ENCODE data around the gene CNGB1. TPM values are rescaled to one million over a fixed set of nuclear protein-coding genes. Genes with fewer than 3 reads are reported as not detected.

Gene CNGB1
- polyA plus RNA-seq, 1 donor (not counting 4 experiments of a cell fraction or from before 2014, with no cell fraction given), result 0.08 TPM

DNA sequence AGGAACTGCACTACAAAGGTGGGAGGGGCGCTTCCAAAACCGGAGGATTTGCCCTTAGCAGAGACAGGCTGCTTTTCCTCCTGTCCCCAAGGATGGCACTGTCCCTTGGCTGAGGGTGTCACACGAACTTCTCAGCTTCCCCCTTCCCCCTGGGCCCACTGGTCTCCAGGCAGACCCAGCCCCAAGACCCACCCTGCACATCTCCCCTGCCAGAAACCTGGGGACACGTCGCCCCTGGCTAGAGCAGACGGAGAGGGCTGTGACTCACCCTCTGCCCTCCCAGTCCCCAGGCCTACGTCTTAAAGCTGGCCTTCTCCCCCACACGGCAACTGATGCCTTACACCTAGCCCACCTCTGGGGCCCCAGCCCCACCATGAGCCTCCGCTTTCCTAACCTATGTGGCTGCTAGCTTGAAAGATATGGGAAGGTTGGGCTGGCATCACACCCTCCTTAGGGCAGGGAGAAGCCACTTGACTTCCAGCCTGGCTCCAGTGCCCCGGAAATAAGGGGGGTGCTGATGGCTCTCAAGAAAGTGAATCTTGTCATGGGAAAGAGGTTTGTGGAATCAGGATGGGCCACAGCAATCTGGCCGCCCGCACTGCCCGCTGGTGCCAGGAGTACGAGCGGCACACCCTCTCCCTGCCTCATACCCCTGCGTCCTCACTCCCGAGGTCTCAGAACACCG, 24.9 kb upstream of the CNGB1 start:
- dilution Hi-C loops (cut with MboI; ENCODE audit: extremely low pct_ligation_motif_present, low sequenced_read_pairs), result no loop called here
- Histone ChIP-seq H3K9me3 (ENCODE audit: control insufficient read depth, low read depth, low read length) (no peaks in the 10 kb centered on the region), H4K20me1 (ENCODE audit: control insufficient read depth, extremely low read depth, insufficient read depth, low read length) (no peaks in the 10 kb centered on the region), H3K36me3 (ENCODE audit: control insufficient read depth in 2 of 2, extremely low read depth in 1 of 2, insufficient read depth in 2 of 2, low read length in 2 of 2) (peaks cover 8 to 20% of the 10 kb centered on the region in 2 experiments), H3K27me3 (ENCODE audit: control insufficient read depth, extremely low read depth, insufficient read depth, low read length) (no peaks in the 10 kb centered on the region), H3K4me3 (ENCODE audit: control insufficient read depth in 2 of 3, extremely low read depth in 1 of 3, insufficient read depth in 2 of 3, low read depth in 1 of 3, low read length in 3 of 3) (no peak overlapping the region), H3K4me2 (ENCODE audit: control insufficient read depth, extremely low read depth, insufficient read depth, low read depth, low read length) (no peak overlapping the region), H2AFZ (ENCODE audit: control insufficient read depth, low read length) (no peak overlapping the region), H3K9ac (ENCODE audit: control insufficient read depth, extremely low read depth, insufficient read depth, low read length) (no peak overlapping the region), H3K4me1 (ENCODE audit: control insufficient read depth, extremely low read depth, insufficient read depth, low read length) (peaks cover 26% of the 10 kb centered on the region), H3K9me1 (ENCODE audit: control insufficient read depth, extremely low read depth, insufficient read depth, low read length) (peaks cover 2% of the 10 kb centered on the region), H3K27ac (ENCODE audit: control insufficient read depth, insufficient read depth, low read length) (no peak overlapping the region), H3K79me2 (ENCODE audit: control insufficient read depth, insufficient read depth, low read length) (no peaks in the 10 kb centered on the region)
- FAIRE-seq (no peak), DNase-seq (ENCODE audit: low read depth, low spot score) (no peak)
- TF ChIP-seq CTCF (optimal IDR thresholded peaks at IDR 0.05 in 1 of 3, IDR thresholded peaks at IDR 0.05 in 1 of 3, conservative IDR thresholded peaks at IDR 0.05 in 1 of 3; ENCODE audit: extremely low read depth in 1 of 3, insufficient read depth in 2 of 3, low read length in 3 of 3), result no peak
- no peak for TF ChIP-seq EZH2 (IDR thresholded peaks at IDR 0.05; ENCODE audit: low read length)

DNA sequence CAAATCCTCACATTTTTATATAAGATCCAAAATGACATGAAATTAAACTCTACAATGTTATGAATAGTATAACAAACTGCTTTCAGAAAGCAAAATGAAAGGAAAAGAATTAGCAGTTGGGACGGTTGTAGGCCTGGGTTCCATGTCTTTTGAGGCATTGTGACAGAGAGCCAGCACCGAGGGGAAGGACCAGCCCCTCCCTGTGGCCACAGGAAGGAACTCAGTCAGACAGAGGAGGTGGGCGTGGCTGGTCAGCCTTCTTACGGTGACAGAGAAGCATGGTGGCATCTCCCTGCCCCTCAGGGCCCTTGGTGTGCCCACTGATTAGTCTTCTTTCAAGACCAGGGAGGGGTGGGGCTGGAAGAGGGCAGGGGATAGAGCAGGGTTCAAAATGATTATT, 23.9 kb upstream of the CNGB1 start:
- DNase-seq (ENCODE audit: low read depth, low spot score) (no peak), FAIRE-seq (no peak)
- TF ChIP-seq EZH2 (IDR thresholded peaks at IDR 0.05; ENCODE audit: low read length), result no peak
- peak; percentile 44 to 59 (median 45) for TF ChIP-seq CTCF (optimal IDR thresholded peaks at IDR 0.05 in 1 of 3, IDR thresholded peaks at IDR 0.05 in 1 of 3, conservative IDR thresholded peaks at IDR 0.05 in 1 of 3; ENCODE audit: extremely low read depth in 1 of 3, insufficient read depth in 2 of 3, low read length in 3 of 3)
- dilution Hi-C loops (cut with MboI; ENCODE audit: extremely low pct_ligation_motif_present, low sequenced_read_pairs), result no loop called here
- no peaks in the 10 kb centered on the region for H3K79me2 ChIP-seq (ENCODE audit: control insufficient read depth, insufficient read depth, low read length)
- no peaks in the 10 kb centered on the region for H3K27me3 ChIP-seq (ENCODE audit: control insufficient read depth, extremely low read depth, insufficient read depth, low read length)
- no peak overlapping the region for H2AFZ ChIP-seq (ENCODE audit: control insufficient read depth, low read length)
- no peaks in the 10 kb centered on the region for H3K9me3 ChIP-seq (ENCODE audit: control insufficient read depth, low read depth, low read length)
- H3K9me1 ChIP-seq (ENCODE audit: control insufficient read depth, extremely low read depth, insufficient read depth, low read length), result peaks cover 2% of the 10 kb centered on the region
- no peak overlapping the region for H3K9ac ChIP-seq (ENCODE audit: control insufficient read depth, extremely low read depth, insufficient read depth, low read length)
- no peaks in the 10 kb centered on the region for H4K20me1 ChIP-seq (ENCODE audit: control insufficient read depth, extremely low read depth, insufficient read depth, low read length)
- H3K4me1 ChIP-seq (ENCODE audit: control insufficient read depth, extremely low read depth, insufficient read depth, low read length), result peaks cover 25% of the 10 kb centered on the region
- peaks cover 8 to 20% of the 10 kb centered on the region in 2 experiments for H3K36me3 ChIP-seq (ENCODE audit: control insufficient read depth in 2 of 2, extremely low read depth in 1 of 2, insufficient read depth in 2 of 2, low read length in 2 of 2)
- no peak overlapping the region for H3K4me2 ChIP-seq (ENCODE audit: control insufficient read depth, extremely low read depth, insufficient read depth, low read depth, low read length)
- H3K4me3 ChIP-seq (ENCODE audit: control insufficient read depth in 2 of 3, extremely low read depth in 1 of 3, insufficient read depth in 2 of 3, low read depth in 1 of 3, low read length in 3 of 3), result no peak overlapping the region
- H3K27ac ChIP-seq (ENCODE audit: control insufficient read depth, insufficient read depth, low read length), result no peak overlapping the region

All from keratinocyte (primary cell).